ENCODE data around the gene PDGFRB.

DNA sequence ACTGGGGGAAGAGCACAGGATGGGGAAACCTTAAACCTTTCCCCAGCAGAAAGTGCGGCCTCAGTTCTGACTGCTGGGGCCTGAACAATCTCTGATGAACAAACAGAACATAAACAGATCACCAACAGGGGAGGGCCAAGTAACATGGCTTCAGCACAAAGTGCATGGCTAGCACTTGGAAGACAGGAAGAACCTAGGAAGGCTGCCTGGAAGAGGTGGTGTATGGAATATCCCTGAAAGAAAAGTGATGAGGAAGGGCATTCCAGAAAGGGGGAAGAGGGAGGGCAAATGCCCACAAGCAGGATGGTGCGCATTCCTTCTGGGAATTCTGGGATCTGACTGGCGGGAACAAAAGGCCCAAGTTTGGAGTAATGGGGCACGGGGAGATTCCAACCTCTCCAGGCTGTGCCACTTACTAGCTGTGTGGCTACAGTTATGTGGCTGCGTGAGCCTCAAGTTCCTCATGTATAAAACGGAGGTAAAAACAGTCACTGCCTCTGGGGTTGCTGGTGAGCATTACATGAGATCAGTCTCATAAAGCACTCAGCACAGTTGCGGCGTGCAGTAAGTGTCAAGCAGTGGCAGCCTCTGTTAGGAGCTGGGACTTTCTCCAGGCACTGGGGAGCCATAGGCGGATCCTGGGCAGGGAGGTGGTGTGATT lies 1.6 kb downstream of the PDGFRB start:
- TF ChIP-seq RB1 (IDR thresholded peaks at IDR 0.05; ENCODE audit: borderline replicate concordance) (no peak), FOXK2 (IDR thresholded peaks at IDR 0.05) (no peak), PAX8 (IDR thresholded peaks at IDR 0.05) (no peak), POLR2A (IDR thresholded peaks at IDR 0.05; ENCODE audit: low read depth, low read length) (no peak), MEF2A (IDR thresholded peaks at IDR 0.05; ENCODE audit: insufficient read depth, low read depth, low read length) (no peak), CREM (IDR thresholded peaks at IDR 0.05; ENCODE audit: low read depth) (no peak), TAF1 (IDR thresholded peaks at IDR 0.05; ENCODE audit: borderline replicate concordance, low read depth, low read length) (no peak), BHLHE40 (IDR thresholded peaks at IDR 0.05; ENCODE audit: borderline replicate concordance in 1 of 2, low read depth in 2 of 2, low read length in 1 of 2) (no peak), NFXL1 (IDR thresholded peaks at IDR 0.05; ENCODE audit: borderline replicate concordance) (no peak)
- TF ChIP-seq, protein P1, sequence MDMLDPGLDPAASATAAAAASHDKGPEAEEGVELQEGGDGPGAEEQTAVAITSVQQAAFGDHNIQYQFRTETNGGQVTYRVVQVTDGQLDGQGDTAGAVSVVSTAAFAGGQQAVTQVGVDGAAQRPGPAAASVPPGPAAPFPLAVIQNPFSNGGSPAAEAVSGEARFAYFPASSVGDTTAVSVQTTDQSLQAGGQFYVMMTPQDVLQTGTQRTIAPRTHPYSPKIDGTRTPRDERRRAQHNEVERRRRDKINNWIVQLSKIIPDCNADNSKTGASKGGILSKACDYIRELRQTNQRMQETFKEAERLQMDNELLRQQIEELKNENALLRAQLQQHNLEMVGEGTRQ (IDR thresholded peaks at IDR 0.05; ENCODE audit: borderline replicate concordance, low read depth, low read length): no peak
